Right lobe of liver (tissue), 4 donors: ENCODE measurements around the gene SESTD1.

Experiments used
- CTCF ChIP-seq, 4 donors: fragments of 200-600 bp in 3 of 4; fragments of 450-650 bp in 1 of 4; IDR thresholded peaks; one replicate each; pipeline versions ENCODE4 v1.5.1 to v1.8.0; 2016 to 2022; ENCODE audit warnings: antibody characterized with exemption in 4 of 4, mild to moderate bottlenecking in 2 of 4
- POLR2A ChIP-seq: fragments of 450-650 bp; IDR thresholded peaks from one replicate; pipeline ENCODE4 v1.6.1; 2017; ENCODE audit warnings: antibody characterized with exemption, mild to moderate bottlenecking
- donor health status: DM: no; HTN: no; CAD: no.
- donor health status: DM: no; HTN: no; CAD: no.
- donor health status: DM: no; HTN: yes; CAD: no.

DNA sequence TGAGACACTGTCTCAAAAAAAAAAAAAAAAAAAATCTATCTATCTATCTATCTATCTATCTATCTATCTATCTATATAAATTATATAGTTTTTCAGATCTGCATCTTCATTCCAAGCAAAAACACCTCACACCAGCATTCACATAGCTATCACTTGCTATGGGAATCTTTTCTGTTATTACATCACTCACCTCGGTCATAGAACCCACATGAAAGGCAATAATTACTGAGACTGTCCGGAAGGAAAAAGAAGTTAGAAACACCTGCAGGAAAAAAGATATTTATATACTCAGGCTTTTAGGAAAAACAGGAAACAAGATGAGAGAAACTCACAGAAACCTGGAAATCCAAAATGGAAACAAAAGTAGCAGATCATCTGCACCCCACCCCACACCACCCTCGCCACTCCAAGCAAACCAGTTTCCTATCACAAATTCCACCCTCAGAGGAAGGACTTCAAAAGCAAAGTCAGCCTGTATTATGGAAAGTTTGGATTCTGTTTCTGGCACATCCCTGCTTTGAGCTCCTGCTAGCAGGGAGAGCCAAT, 192.7 kb downstream of the SESTD1 start:
- TF ChIP-seq CTCF (IDR thresholded peaks at IDR 0.05) (no peak), POLR2A (no peak)
